CD4-positive, alpha-beta T cell treated with Interleukin-1 beta for 1 hour (primary cell): ENCODE results near the gene MUC2.

ENCODE experiments used
- DNase-seq, 2 donors: peaks; one replicate each; pipeline ENCODE4 v3.0.0-alpha.2; 2020 to 2022

The MUC2 gene

DNA sequence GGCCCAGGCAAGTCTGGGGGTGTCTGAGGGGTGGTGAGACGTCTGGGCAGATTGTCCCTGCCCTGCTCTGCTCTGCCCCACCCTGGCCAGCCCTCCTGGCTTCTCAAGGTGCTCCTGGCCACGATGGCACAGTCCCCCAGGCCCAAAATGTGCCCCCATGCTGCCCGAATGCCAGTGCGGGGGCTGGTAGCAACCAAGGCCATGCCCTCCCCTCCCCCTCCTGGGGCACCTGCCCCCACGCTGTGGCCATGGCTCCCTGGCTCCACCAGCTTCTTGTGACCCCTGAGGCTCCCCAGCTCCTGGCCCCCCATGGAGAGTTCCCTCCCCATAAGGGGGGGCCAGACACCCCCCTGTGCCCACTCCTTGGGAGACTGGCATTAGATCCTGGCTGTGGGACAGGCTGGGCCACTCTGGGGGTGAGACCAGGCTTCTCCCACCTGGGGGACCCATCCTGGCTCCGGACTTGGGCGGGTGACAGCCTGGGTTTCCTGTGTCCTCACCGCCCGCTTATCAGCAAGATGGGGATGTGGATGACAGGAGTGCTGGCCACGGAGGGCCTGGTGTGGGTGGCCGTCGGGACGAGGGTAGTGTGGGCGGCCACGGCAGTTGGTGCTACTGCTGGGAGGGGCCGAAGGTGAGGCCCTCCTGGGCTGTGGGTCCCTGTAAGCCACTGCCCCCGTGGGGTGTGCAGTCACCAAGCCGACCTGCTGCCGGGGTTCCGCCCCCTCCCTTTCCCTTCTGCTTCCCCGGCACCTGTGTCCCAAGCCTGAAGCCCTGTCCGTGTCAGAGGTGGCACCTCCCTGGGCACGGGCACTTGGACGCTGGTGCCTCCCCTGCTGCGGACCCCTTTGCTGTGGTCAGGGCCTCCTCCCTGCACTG is 22.3 kb upstream of the MUC2 start:
- DNase-seq, result no peak

DNA sequence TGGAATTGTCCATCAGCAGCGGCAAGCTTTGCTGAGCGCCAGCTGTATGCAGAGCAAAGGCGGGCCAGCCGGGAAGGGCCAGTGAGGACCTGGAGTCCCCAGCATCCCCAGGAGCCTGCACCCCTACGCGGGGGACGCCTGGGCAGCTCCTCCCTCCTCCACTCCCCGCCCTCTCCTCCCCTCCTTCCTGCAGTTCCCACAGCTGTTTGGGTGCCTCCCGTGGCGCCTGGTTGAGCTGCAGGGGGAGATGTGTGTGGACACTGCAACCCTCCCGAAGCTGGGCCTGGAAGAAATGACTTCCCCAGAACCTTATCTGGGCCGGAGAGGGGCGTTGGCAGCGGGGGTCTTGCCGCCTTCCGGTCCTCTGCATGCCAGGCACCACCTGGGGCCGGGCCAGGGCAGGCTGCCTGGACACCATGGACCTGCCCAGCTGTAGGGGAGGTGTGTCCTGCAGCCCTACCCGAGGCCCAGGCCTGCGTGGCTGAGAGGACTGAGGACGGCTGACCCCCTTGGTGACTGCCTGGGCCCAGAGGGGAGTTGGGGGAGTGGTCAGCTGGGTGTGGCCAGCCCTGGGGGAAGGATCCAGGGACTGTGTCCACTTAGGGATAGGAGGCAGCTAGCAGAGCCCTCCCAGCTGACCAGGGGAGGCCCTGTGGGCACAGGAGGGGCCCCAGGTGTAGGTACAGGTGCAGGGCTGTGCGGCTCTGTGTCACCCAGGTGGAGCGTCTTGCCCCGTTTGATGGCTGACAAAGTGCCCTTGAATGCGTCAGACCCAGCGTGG is 21.4 kb upstream of the MUC2 start:
- no peak for DNase-seq

DNA sequence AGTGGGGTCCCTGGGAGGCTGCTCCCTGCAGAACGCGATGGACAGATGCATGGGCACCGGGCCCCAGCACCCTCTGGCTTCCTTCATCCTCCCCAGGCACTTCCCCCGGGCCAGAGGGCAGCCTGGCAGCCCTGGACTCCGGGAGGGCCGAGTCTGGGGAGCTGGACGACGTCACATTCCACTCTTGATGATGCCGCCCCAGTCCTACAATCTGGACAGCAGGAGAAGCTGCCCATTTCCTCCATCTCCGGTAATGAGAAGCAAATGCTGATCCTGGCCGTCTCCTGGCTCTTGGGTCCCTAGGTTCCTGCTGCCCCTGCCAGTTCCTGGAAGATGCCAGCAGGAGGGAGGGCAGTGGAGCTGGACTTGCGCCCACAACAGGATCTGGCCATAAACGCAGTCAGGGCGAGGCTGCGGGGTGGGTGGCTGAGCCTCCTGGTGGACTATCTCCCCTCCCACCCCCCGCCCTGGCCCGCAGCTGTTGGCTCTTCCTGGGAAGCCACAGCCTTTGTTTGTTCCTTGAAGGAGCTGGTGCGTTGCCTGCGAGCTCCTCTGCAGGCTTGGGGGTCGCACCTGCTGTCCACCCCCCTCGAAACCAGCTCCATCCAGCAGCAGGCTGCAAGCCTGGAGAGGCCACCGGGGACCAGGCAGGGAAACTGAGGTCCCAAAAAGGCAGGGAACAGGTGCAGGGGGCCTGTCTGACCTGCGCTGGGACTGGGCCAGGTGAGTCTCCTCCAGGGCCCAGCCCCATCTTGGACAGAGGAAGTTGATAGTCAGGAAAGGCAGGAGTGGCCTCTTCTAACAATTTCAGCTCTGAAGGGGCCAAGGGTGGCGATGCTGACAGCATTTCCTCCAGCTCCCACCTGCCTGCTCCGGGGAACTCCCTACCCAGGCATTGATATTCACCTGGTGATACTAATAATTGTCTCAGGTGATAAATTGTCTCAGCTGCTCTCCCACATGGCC is 20.2 kb upstream of the MUC2 start:
- DNase-seq, result no peak

DNA sequence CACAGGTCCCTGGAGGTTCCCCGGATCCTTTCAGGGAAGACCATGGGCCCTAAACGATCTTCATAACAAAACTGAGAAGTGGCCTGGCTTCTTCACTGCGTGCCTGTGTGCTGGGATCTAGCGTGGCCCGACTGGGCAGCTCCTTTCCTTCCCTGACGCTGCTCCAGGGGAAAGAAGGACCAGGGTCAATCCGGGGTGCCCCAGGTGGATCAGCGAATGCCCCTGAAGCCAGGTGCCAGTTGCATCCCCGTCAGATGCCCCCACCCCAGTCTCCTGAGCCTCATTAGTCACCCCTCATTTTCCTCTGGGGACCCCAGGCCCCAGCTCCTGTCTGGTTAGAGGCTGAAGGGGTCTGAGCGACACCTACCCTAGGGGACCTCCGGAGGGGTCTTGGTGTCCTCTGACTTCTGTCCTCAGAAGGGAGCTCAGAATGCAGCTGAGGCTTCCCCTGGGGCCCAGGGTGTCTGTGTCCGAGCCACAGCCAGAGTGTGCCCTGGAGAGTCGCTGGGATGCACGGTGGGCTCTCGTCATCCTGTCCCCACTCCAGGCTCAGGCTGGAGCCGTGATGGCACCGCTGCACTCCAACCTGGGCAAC is 19.5 kb upstream of the MUC2 start:
- no peak for DNase-seq

DNA sequence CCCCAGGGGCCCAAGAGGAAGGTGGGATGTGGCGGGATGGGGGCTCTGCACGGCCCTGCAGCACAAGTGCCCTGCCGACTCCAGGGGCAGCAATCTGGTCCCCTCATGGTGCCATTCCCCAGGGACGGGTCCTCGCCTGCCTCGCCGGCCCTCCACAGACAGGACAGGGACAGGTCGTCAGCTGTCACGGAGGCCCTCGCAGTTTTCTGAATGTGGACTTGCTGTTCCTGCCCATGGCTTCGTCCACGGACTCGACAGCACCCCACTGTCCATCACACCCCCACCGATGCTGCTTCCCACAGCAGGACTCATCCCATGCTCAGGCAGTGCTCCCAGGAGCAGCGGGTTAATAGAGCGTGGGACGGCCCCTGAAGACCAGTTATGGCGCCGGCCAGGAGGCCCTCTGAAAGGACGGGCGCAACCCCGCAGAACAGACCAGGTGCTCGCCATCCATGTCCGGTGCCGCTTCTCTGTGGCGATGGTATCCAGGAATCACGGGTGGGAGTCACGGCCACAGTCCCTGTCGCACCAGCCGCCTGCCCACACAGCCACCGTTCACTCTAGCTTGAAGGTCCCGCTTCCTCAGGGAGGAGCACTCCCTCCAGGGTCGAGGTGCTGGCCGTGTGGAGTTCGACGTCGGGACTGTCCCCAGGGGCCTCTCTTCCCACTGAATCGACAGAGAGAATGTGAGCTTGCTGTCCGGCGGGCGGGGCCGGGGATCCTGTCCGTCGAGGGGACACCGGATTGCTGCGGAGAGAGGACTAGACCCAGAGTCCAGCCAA is 18.5 kb upstream of the MUC2 start:
- no peak for DNase-seq

DNA sequence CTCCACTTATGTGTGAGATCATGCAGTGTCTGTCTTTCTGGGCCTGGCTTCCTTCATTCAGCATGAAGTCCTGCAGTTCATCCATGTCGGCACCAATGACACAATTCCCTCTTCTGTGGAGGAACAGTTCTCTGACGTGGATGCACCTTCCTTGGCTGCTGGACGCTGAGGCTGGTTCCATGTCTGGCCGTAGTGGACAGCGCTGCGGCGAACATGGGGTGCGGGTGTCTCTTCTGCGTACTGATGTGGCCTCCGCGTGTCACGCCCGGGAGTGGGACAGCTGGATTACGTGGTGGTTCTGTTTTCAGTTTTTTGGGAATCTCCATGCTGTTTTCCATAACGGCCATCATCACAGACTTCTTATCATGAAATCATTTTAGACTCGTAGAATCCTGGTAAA is 16.9 kb upstream of the MUC2 start:
- no peak for DNase-seq

DNA sequence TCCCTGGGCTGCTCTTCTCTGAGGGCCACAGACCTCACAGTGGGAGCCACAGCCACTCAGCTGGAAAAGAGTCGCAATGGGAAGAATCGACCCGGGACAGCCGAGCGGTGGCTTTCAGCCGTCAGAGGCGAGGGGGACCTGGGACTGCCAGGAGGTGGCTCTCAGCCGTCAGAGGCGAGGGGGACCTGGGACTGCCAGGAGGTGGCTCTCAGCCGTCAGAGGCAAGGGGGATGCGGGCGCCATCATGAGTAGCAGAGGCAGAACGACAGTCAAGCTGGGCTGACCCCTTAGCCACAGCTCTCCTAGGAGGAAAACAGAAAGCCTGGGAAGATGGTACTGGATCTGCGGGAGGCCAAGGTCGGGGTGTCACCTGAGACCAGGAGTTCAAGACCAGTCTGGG is 14.9 kb upstream of the MUC2 start:
- no peak for DNase-seq

DNA sequence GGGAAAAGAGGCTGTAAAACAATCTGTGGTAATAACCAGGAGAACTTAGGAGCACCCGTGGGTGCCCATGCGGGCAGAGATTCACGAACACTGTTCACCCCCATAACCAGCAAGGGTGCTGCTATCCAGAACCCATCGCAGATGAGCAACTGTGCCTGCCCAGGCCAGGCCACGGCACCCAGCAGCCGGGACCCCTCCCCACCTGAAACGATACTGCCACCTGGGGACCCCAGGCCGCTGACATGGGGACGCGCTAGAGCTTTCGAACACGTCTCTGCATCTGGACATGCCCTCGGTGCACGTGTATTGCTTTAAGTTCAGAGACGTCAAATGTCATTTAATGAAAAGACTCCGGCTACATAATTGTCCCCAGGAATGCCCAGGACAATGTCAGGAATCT is 14.3 kb upstream of the MUC2 start:
- no peak for DNase-seq

DNA sequence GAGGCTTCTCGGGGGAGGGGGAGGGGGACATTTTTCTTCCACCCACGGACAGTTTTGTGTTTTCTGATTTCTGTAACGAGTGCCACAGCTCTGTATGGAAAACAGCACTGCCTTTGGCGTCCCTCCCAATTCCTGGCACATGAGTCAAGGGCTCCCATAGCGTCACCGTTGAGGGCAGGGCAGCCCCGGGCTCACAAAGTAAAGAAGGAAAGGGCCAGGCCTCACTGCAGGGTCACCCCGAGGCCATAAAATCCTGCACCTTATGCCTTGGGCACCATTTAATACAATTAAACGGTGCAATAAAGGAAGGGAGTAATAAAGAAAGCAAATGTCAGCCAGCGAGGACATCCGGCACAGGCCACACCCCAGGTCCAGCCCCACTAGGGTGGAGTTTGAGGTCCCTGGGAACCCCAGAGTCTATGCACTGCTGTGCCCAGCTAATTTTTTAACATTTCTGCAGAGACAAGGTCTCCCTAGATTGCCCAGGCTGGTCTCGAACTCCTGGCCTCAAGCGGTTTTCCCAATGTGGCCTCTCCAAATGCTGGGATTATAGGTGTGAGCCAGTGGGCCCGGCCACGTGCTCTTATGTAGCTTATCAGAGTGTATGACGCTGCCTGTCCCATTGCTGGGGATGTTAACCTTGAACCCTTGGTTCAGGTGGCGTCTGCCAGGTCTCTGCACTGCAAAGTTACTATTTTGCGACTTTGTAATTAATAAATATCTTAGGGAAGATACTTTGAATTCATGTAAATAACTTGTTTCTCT is 13.6 kb upstream of the MUC2 start:
- DNase-seq, result no peak

DNA sequence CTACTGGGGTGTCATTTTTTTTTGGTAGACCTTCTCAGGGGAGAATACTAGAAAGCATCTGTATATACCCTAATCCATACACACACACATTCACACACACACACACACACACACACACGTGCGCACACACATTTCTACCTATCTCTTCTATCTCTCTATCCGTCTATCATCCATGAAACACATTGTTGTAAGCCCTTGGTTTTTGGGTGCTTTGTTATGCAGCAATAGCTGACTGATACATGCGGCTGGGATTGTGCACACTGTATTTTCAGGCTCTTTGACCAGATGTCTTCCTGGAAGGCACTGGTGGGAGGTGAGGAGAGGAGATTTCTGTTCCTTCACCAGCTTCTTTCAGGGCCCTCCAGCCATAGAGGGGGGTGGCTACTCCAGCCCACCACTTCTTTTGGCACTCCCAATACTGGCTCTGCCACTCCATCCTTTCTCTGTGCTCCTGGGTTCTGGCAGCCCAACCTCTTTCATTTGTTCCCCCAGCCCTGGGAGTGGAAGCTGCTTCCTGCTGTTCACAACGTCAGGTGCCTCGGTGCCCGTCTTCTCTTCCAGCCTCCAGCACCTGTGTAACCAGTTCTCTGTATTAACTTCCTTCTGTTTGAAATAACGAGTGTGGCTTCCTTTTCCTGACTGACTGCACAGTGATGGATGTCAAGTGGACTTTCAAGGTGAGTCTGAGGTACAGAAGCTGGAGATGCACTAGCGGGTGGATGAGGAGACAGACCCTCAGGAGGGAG is 12.4 kb upstream of the MUC2 start:
- no peak for DNase-seq

DNA sequence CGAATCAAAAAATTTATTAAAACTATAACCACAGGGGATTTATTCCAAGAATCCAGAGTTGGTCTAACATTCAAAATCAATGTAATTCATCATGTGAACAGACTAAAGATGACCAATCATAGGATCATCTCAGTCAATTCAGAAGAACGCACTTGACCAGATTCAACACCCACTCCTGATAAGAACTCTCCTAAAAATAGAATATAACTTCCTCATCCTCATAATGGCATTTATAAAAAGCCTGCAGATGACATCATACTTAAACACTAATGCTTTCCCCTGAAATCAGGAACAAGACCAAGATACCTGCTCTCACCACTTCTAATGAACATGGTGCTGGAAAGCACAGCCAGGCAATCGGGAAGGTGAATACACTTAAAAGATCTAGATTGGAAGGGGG is 10.5 kb upstream of the MUC2 start:
- no peak for DNase-seq

DNA sequence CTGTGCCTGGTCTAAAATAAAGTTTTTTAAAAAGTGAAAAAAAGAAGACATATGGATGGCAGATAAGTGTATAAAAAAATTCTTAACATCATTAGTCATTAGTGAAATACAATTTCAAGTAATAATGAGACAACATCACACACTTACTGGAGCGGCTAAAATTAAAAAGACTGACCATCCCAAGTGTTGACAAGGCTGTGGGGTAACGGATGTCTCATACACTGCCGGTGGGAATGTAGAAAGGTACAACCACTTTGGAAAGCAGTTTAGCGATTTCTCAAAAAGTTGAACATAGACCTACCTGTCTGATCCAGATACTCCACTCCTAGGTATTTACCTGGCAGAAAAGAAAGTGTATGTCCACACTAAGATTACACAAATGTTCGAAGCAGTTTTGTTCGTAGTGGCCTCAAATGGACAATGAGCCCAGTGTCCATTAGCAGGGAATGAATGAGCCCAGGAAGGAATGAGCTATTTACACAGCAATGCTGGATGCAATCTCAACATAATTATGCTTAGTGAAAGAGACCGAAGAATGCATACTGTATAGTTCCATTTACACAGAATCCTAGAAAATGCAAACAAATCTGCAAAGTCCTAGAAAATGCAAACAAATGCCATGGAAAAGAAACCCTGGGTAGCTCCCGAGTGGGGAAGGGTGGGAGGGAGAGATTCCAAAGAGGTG is 6.7 kb upstream of the MUC2 start:
- DNase-seq, result no peak

DNA sequence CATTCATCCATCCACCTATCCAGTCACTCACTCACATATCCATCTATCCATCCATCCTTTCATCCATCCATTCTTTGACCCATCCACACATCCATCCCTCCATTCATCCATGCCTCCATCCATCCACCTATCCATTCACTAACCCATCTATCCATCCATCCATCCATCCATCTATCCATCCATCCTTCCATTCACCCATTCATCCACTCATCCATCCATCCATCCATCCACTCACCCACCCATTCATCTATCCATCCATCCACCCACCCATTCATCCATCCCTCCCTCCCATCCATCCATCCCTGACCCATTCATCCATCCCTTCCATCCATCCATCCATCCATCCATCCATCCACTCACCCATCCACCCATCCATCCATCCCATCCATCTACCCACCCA is 4.9 kb upstream of the MUC2 start:
- DNase-seq, result no peak

DNA sequence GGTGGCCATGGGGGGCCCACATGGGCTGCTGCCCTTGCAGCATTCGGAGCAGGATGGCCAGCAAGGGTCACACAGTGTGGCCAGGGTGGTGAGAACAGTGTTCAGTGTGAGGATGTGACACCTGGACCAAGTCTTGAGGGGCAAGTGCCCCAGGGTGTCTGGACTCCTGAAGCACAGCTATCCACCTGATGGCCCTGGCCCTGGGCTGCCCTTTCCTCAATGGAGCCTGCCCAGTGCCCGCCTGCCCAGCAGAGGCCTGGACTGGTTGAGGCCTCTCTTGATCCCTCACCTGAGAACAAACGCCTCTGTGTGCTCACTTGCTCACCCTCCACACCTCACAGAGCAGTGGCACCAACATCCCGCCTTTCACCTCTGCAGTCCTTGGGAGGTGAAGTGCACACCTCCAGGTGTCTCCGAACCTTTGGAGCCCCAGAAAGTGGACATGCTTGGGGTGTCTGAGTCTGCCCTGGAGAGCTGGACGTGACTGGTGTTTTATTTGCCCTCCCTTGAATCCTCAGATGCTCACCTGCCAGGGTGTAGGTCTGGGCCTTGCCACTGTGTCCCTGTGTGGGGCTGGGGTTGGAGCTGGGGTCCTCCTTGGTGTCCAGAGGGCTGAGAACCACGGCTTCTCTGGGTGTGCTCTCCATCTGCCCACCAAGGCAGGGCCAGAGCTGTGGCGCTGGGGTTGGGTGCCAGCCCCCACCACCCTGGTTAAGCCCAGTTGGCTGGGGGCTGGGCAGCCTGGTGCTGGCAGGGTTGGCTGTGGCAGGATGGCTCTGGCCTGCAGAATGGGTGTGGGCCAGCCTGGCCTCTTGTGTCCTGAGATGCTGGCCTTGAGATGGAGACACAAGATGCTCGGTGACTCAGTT is 3.8 kb upstream of the MUC2 start:
- no peak for DNase-seq

DNA sequence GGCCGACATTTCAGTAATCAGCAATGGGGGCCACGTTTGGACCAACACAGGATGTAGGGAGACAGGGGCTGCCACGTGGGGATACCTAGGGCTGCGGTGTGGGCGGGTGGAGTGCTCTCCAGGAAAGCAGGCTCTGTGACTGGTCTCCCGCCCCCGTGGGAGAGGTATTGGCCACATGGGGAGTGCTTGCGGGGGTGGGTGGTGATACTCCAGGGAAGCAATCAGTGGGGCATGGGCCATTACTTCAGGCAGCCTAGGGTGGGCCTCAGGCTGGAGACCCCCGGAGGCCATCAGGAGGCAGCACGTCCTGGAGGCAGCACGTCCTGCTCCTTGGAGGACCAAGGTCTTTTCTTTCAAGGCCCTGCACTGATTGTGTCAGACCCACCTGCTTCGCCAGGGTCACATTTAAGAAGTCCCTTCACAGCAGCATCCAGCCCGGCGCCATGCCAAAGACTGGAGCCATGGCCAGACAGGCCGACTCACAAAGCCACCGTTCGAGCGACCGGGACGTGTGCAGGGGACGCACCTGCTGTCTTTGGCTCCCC is 3.0 kb upstream of the MUC2 start:
- no peak for DNase-seq

DNA sequence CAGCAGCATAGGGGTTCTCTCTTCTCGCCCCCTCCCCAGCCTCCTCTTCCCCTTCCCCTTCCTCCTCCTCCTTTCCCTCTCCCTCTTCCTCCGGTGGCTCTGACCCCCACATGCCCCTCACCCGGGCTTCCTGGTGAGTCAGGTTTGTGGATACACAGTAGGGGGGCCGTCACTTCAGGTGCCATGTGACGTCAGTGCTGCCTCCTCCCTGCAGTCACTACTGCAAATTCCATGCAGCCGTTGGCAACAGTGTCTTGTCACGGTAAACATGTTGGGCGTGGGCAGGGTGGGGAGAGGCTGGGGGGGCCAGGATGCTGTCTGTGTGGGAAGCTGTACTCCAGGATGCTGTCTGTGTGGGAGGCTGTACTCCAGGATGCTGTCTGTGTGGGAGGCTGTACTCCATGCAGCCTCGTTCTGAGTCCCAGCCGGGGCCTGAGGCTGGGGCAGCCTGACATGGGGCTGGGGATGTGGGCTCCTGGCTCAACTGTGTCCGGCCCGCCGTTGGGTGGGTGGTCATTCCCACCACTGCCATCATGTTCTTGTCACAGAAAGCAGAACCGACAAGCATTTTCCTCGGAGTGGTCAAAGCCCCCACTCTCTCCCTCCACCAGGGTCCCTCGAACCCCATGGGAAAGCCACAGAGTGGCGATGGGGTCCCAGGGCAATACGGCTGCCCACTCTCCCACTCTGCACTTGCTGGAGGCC is 2.4 kb upstream of the MUC2 start:
- DNase-seq, result no peak

DNA sequence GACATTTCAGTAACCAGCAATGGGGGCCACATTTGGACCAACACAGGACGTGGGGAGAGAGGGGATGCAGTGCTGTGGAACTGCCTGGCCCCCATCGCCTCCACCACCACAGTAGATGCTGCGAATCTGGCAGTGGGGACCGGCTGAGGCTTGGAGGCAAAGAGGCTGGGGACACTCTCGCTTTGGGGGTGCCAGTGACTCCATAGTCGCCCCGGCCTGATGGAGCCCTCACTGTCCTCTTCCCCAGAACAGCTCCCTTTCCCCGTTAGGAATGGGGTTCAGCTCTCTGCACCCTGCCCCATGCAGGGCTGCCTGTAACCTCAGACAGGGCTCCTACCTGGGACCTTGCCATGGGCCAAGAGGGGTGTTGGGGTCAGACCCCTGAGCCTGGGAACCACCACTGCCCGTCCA is 1.8 kb upstream of the MUC2 start:
- no peak for DNase-seq

DNA sequence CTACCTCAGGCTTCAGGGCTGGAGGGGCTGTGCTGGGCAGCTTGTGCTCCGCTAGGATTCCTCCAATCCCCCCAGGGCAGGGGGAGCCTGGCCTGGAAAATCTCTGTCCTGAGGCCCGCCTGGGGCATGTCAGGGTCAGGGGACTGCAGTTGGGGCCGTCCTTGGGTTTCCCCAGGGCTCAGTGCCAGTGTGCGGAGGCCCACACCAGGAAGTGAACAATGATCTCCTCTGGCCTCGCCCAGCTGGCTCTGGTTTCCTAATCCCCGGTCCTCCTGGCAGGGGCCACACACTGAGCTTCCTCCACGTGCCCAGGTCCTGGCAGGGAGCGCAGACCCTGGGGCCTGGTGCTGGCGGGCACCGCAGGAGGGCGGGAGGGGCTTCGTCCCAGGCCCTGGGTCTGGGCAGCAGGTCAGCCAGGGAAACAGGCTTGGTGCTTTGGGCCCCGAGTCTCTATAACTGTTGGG is 1.4 kb upstream of the MUC2 start:
- no peak for DNase-seq
